ENCODE data around the gene ADGRG3.

Gene ADGRG3

GRCh38 chr16:57652695-57653471 is 15.2 kb upstream of the ADGRG3 start:
- no peak for TF ChIP-seq CTCF (IDR thresholded peaks at IDR 0.05; ENCODE audit: insufficient read depth, low read depth, low read length, missing control alignments)
- no peak overlapping the region for H3K4me3 ChIP-seq (ENCODE audit: low read depth, low read length)
- no peak for DNase-seq (ENCODE audit: low read depth)

GRCh38 chr16:57653936-57654335 is 14.2 kb upstream of the ADGRG3 start:
- H3K4me3 ChIP-seq (ENCODE audit: low read depth, low read length) = no peak overlapping the region
- no peak for TF ChIP-seq CTCF (IDR thresholded peaks at IDR 0.05; ENCODE audit: insufficient read depth, low read depth, low read length, missing control alignments)

GRCh38 chr16:57656342-57656955 is 11.7 kb upstream of the ADGRG3 start:
- no peak for DNase-seq (ENCODE audit: low read depth)
- no peak overlapping the region for H3K4me3 ChIP-seq (ENCODE audit: low read depth, low read length)
- TF ChIP-seq CTCF (IDR thresholded peaks at IDR 0.05; ENCODE audit: insufficient read depth, low read depth, low read length, missing control alignments) = no peak

More at GRCh38 chr16:57653936-57654335, 14.2 kb upstream of the ADGRG3 start:
- DNase-seq (ENCODE audit: low read depth) = no peak

- no peak for DNase-seq (ENCODE audit: low read depth)
- no peak for TF ChIP-seq CTCF (IDR thresholded peaks at IDR 0.05; ENCODE audit: insufficient read depth, low read depth, low read length, missing control alignments)
- H3K4me3 ChIP-seq (ENCODE audit: low read depth, low read length) = no peak overlapping the region
These were observed 10.9 kb upstream of the ADGRG3 start for GRCh38 chr16:57657228-57657627.

- DNase-seq (ENCODE audit: low read depth) = no peak
- no peak for TF ChIP-seq CTCF (IDR thresholded peaks at IDR 0.05; ENCODE audit: insufficient read depth, low read depth, low read length, missing control alignments)
- H3K4me3 ChIP-seq (ENCODE audit: low read depth, low read length) = no peak overlapping the region
These were observed 9.8 kb upstream of the ADGRG3 start for GRCh38 chr16:57658130-57658877.

GRCh38 chr16:57658878-57659674 is 9.0 kb upstream of the ADGRG3 start:
- TF ChIP-seq CTCF (IDR thresholded peaks at IDR 0.05; ENCODE audit: insufficient read depth, low read depth, low read length, missing control alignments) = no peak
- no peak for DNase-seq (ENCODE audit: low read depth)
- no peak overlapping the region for H3K4me3 ChIP-seq (ENCODE audit: low read depth, low read length)
